H9 (cell line): ENCODE data around the gene RHOJ. TPM values are rescaled to one million over a fixed set of nuclear protein-coding genes. Genes with fewer than 3 reads are reported as not detected.

Source experiments
- DNase-seq: peaks from one replicate; pipeline ENCODE4 v3.0.0-alpha.2; 2017
- H2AFZ ChIP-seq: one replicate; pipeline ENCODE4 v1.6.1; 2013; ENCODE audit warnings: mild to moderate bottlenecking, low read length, control low read depth, moderate library complexity
- H2AK5ac ChIP-seq: 2 replicates; pipeline ENCODE4 v1.6.1; 2013; ENCODE audit warnings: low read length, control low read depth, mixed read lengths; ENCODE audit not compliant: insufficient read length
- H2BK120ac ChIP-seq: one replicate; pipeline ENCODE4 v1.6.1; 2013; ENCODE audit warnings: low read depth, mild to moderate bottlenecking, low read length, control low read depth, inconsistent platforms; ENCODE audit not compliant: poor library complexity, severe bottlenecking
- H2BK12ac ChIP-seq: 2 replicates; pipeline ENCODE4 v1.6.1; 2013; ENCODE audit warnings: low read length, control low read depth, mixed read lengths, low read depth; ENCODE audit not compliant: insufficient read length
- H2BK15ac ChIP-seq: 2 replicates; pipeline ENCODE4 v1.6.1; 2013; ENCODE audit warnings: low read depth, low read length, control low read depth
- H2BK20ac ChIP-seq: one replicate; pipeline ENCODE4 v1.6.1; 2013; ENCODE audit warnings: low read depth, mild to moderate bottlenecking, low read length, control low read depth, inconsistent platforms; ENCODE audit not compliant: poor library complexity, severe bottlenecking
- H2BK5ac ChIP-seq: 2 replicates; pipeline ENCODE4 v1.6.1; 2013; ENCODE audit warnings: low read length, control low read depth, mixed read lengths; ENCODE audit not compliant: insufficient read length
- H3K14ac ChIP-seq: 2 replicates; pipeline ENCODE4 v1.6.1; 2013; ENCODE audit warnings: low read length, control low read depth; ENCODE audit not compliant: insufficient read depth
- H3K18ac ChIP-seq: 2 replicates; pipeline ENCODE4 v1.6.1; 2013; ENCODE audit warnings: low read depth, mild to moderate bottlenecking, mixed read lengths, low read length, control low read depth; ENCODE audit not compliant: insufficient read length
- H3K23ac ChIP-seq: 2 replicates; pipeline ENCODE4 v1.6.1; 2013; ENCODE audit warnings: low read length, control low read depth, mixed read lengths, low read depth; ENCODE audit not compliant: insufficient read length
- H3K23me2 ChIP-seq: 2 replicates; pipeline ENCODE4 v1.6.1; 2013; ENCODE audit warnings: low read depth, mild to moderate bottlenecking, mixed read lengths, low read length, control low read depth; ENCODE audit not compliant: insufficient read length, poor library complexity, severe bottlenecking
- H3K27ac ChIP-seq: 2 replicates; pipeline ENCODE4 v1.5.1; 2013; ENCODE audit warnings: low read length, control low read depth, mixed read lengths, low read depth; ENCODE audit not compliant: insufficient read length
- H3K27me3 ChIP-seq: 2 replicates; pipeline ENCODE4 v1.6.1; 2013; ENCODE audit warnings: low read length, control low read depth, inconsistent platforms; ENCODE audit not compliant: insufficient read depth
- H3K4ac ChIP-seq: 2 replicates; pipeline ENCODE4 v1.6.1; 2013; ENCODE audit warnings: low read depth, mild to moderate bottlenecking, control low read depth, inconsistent platforms, low read length, moderate library complexity
- H3K4me1 ChIP-seq: 2 replicates; pipeline ENCODE4 v1.6.1; 2013; ENCODE audit warnings: low read length, control low read depth, inconsistent platforms; ENCODE audit not compliant: insufficient read depth
- H3K4me2 ChIP-seq: 2 replicates; pipeline ENCODE4 v1.6.1; 2013; ENCODE audit warnings: low read length, control low read depth, mixed read lengths; ENCODE audit not compliant: insufficient read length, insufficient read depth
- H3K56ac ChIP-seq: 2 replicates; pipeline ENCODE4 v1.6.1; 2013; ENCODE audit warnings: low read depth, mild to moderate bottlenecking, mixed read lengths, low read length, control low read depth; ENCODE audit not compliant: insufficient read length
- H3K79me1 ChIP-seq: 2 replicates; pipeline ENCODE4 v1.6.1; 2013; ENCODE audit warnings: low read depth, mild to moderate bottlenecking, moderate library complexity, low read length, control low read depth, inconsistent platforms; ENCODE audit not compliant: insufficient read depth, poor library complexity, severe bottlenecking
- H3K79me2 ChIP-seq: 2 replicates; pipeline ENCODE4 v1.6.1; 2013; ENCODE audit warnings: low read length, control low read depth, inconsistent platforms; ENCODE audit not compliant: insufficient read depth
- H3K9ac ChIP-seq: 2 replicates; pipeline ENCODE4 v1.6.1; 2013; ENCODE audit warnings: low read length, control low read depth, mixed read lengths; ENCODE audit not compliant: insufficient read length; ENCODE audit errors: extremely low read depth
- H3K9me3 ChIP-seq: one replicate; pipeline ENCODE4 v1.6.1; 2013; ENCODE audit warnings: low read depth, low read length, inconsistent platforms; ENCODE audit not compliant: control insufficient read depth
- H3T11ph ChIP-seq: one replicate; pipeline ENCODE4 v1.6.1; 2013; ENCODE audit warnings: mild to moderate bottlenecking, low read length, control low read depth, inconsistent platforms
- H4K20me1 ChIP-seq: one replicate; pipeline ENCODE4 v1.6.1; 2013; ENCODE audit not compliant: control insufficient read depth, insufficient read length, insufficient read depth
- H4K5ac ChIP-seq: 2 replicates; pipeline ENCODE4 v1.6.1; 2013; ENCODE audit warnings: low read depth, mild to moderate bottlenecking, mixed read lengths, low read length, control low read depth; ENCODE audit not compliant: insufficient read length
- H4K8ac ChIP-seq: replicated peaks from 2 replicates; pipeline ENCODE4 v1.6.1; 2013; ENCODE audit warnings: low read length, control low read depth, mixed read lengths, low read depth; ENCODE audit not compliant: insufficient read length
- H4K91ac ChIP-seq: 2 replicates; pipeline ENCODE4 v1.6.1; 2013; ENCODE audit warnings: low read depth, mild to moderate bottlenecking, moderate library complexity, mixed read lengths, low read length, control low read depth; ENCODE audit not compliant: insufficient read length
- H3K27ac Mint-ChIP-seq, 3 experiments: 2 replicates in 2 of 3; 3 replicates in 1 of 3; pipeline ENCODE4 v1.8.0; 2020 to 2021; ENCODE audit warnings: mixed read lengths in 3 of 3, mild to moderate bottlenecking in 1 of 3, moderate library complexity in 1 of 3
- H3K27me3 Mint-ChIP-seq: 2 replicates; pipeline ENCODE4 v1.8.0; 2021; ENCODE audit warnings: low read depth, mild to moderate bottlenecking, moderate library complexity, mixed read lengths
- H3K36me3 Mint-ChIP-seq, 3 experiments: 2 replicates in 2 of 3; 3 replicates in 1 of 3; pipeline ENCODE4 v1.8.0; 2020 to 2021; ENCODE audit warnings: low read depth in 3 of 3, mixed read lengths in 3 of 3; ENCODE audit not compliant: insufficient read depth in 1 of 3
- H3K4me1 Mint-ChIP-seq, 2 experiments: 2 replicates each; pipeline ENCODE4 v1.8.0; 2020; ENCODE audit warnings: mixed read lengths in 2 of 2
- H3K4me3 Mint-ChIP-seq, 2 experiments: 2 replicates in 1 of 2; 3 replicates in 1 of 2; pipeline ENCODE4 v1.8.0; 2020 to 2021; ENCODE audit warnings: mild to moderate bottlenecking in 2 of 2, mixed read lengths in 2 of 2, moderate library complexity in 1 of 2
- H3K9me3 Mint-ChIP-seq, 2 experiments: 2 replicates in 1 of 2; 3 replicates in 1 of 2; pipeline ENCODE4 v1.8.0; 2020; ENCODE audit warnings: mild to moderate bottlenecking in 2 of 2, mixed read lengths in 2 of 2, moderate library complexity in 1 of 2
- total RNA-seq: library from RNA; stranded (reverse); gene quantifications from 2 replicates; pipeline ENCODE4 v1.2.1, GENCODE V29; 2021
- TF ChIP-seq, protein P1 (sequence below): fragments of 200-600 bp; sonication (generic); conservative IDR thresholded peaks from 3 replicates; pipeline ENCODE4 v1.8.0; 2021; ENCODE audit warnings: antibody characterized with exemption, mild to moderate bottlenecking

RHOJ gene
- total RNA-seq, 1 experiment from 2014 or later = not detected

DNA sequence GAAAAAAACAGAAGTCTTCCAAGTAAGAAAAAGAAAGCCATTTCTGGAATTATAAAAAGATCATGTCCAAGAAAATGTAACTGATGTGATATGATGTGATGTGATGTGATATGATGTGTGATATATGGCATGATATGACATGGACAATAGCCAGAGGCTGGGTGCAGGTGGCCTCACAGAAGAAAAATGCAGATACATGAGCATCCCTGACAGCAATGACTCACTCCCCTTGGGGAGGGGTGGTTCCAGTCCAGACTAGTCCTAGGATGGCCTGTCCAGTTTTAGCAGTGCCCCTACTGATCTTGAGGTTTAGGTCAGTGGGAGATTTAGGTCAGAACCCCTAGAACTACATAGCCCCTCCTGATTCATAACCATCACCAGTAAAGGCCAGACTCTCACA, 3.5 kb upstream of the RHOJ start:
- H2BK12ac ChIP-seq = no peak overlapping the region

More for the DNA sequence above, 3.5 kb upstream of the RHOJ start:
- H3K4me1 ChIP-seq = peaks cover 3% of the 10 kb centered on the region; the same call in 1 of the 2 replicates
- Mint-ChIP-seq H3K27me3 (no peaks in the 10 kb centered on the region), H3K27ac (no peak overlapping the region), H3K36me3 (peaks cover 0 to 3% (median 0%) of the 10 kb centered on the region in 3 experiments; a peak in 2 of 7 replicates), H3K4me1 (peaks cover 0 to 3% of the 10 kb centered on the region in 2 experiments; a peak in 2 of 4 replicates), H3K4me3 (no peak overlapping the region), H3K9me3 (peaks cover 0 to 7% of the 10 kb centered on the region in 2 experiments; a peak in 2 of 5 replicates)
- H3K4me2 ChIP-seq = no peak overlapping the region
- no peaks in the 10 kb centered on the region for H3K9me3 ChIP-seq
- no peak overlapping the region for H3K23ac ChIP-seq
- H3T11ph ChIP-seq = no peak overlapping the region
- no peak overlapping the region for H3K56ac ChIP-seq
- no peak overlapping the region for H3K4ac ChIP-seq
- H2AK5ac ChIP-seq = no peak overlapping the region
- TF ChIP-seq, protein P1, sequence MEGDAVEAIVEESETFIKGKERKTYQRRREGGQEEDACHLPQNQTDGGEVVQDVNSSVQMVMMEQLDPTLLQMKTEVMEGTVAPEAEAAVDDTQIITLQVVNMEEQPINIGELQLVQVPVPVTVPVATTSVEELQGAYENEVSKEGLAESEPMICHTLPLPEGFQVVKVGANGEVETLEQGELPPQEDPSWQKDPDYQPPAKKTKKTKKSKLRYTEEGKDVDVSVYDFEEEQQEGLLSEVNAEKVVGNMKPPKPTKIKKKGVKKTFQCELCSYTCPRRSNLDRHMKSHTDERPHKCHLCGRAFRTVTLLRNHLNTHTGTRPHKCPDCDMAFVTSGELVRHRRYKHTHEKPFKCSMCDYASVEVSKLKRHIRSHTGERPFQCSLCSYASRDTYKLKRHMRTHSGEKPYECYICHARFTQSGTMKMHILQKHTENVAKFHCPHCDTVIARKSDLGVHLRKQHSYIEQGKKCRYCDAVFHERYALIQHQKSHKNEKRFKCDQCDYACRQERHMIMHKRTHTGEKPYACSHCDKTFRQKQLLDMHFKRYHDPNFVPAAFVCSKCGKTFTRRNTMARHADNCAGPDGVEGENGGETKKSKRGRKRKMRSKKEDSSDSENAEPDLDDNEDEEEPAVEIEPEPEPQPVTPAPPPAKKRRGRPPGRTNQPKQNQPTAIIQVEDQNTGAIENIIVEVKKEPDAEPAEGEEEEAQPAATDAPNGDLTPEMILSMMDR = no peak
- H4K20me1 ChIP-seq = no peaks in the 10 kb centered on the region
- H3K9ac ChIP-seq = no peak overlapping the region
- no peak overlapping the region for H2BK20ac ChIP-seq
- no peak overlapping the region for H2BK15ac ChIP-seq
- no peak overlapping the region for H2BK120ac ChIP-seq
- no peak overlapping the region for H3K18ac ChIP-seq
- no peaks in the 10 kb centered on the region for H3K23me2 ChIP-seq
- H4K8ac ChIP-seq = no peak overlapping the region
- no peaks in the 10 kb centered on the region for H3K79me1 ChIP-seq
- no peak overlapping the region for H4K91ac ChIP-seq
- no peak overlapping the region for H3K27ac ChIP-seq
- H2BK5ac ChIP-seq = no peak overlapping the region
- H4K5ac ChIP-seq = no peak overlapping the region
- H2AFZ ChIP-seq = no peak overlapping the region
- no peak for DNase-seq
- H3K79me2 ChIP-seq = no peaks in the 10 kb centered on the region
- H3K14ac ChIP-seq = no peak overlapping the region
- H3K27me3 ChIP-seq = no peaks in the 10 kb centered on the region
